ENCODE data around the gene SEMA3F.

Gene SEMA3F

DNA sequence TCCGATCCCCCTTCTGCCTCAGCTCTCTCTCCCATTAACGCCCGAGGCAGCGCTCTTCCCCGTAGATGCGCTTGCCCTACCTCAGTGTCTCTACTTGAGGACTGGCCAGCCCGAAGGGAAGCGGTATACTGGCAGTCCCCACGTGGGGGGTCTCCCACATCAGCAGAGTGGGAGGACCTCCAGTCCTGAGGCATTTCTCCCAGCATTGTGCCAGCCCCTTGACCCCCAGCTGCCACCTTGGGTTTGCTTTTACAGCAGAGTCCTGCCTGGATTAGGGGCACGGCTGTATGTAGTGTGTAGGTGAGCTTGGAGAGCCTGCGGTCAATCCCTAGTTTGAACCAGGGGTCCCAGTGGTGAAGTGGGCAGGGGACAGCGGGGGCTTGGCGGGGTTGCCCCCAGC, 767 bp downstream of the SEMA3F start:
- no peak for DNase-seq (ENCODE audit: low read depth, low spot score)

DNA sequence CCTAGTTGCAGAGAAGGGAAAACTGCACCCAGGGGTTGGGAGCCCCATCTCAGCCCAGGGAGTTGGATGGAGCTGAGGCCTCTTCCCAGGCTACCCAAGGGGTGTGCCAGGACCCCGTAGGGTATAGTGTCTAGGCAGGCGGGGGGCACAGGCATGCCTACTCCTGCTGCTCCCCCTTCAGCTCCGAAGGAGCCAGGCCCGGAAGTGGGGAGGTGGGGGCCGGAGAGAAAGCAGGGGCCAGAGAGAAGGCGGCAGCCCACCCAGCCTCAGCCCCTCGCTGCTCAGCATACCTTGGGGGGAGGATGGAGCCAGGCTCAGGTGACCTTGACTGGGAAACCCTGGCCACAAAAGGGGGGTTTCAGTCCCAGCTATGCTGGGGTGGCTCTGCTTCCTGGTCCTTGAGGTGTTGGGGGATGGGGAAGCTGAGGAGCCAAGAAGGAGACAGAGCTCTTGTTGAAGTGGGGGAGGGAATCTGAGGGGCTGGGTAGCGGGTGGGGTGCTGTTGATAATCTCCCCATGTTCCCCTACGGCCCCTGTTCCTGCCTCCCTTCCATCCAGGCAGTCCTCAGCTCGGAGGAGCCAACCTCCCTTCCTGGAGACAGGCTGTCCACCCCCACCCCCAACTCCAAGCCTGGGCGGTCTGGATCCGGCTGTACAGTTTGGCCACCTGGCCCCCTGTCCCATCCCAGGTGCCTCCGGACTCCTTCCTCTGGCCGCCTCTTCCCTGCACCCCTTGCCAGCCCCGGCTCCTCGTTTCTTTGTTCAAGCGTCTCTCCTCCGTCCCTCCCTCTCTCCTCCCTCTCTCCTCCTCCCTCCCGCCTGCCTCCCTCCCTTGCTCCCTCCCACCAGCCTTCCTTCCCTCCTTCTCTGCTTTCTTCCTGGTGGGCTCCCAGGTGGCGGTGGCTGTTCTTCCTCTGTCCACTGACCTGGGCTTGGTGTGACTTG, 1.7 kb downstream of the SEMA3F start:
- DNase-seq (ENCODE audit: low read depth, low spot score) = no peak

DNA sequence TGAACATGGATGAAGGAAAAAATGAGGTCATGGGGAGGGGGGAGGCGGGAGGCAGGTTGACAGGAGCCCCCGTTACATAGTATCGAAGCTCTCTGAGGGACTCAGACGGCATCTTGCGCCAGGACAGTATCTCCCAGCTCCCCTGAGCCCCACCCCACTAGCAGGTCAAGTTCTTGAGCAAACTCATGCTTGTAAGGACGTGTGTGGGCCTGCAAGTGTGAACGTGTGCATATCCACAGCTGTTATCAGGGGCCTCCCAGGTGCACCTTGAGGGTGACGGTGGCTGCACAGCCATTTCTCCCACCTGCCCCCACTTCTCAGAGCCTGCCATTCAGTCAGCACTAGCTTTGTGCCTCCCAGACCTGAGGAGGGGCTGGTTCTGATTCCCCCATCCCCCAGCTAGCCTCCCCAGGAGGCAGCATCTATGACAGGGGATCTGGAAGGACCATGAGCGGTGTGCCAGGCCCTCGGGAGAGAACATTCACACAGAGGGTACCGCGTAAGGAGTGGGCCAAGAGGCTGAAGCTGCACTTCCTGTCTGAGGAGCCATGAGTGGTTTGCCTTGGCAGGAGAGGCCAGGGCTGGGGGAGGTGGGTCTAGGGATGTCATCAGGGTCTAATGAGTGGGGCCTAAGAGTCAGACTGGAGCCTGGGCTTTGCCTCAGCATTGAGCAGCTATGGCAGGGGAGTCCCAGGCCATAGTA, 2.9 kb downstream of the SEMA3F start:
- no peak for DNase-seq (ENCODE audit: low read depth, low spot score)

DNA sequence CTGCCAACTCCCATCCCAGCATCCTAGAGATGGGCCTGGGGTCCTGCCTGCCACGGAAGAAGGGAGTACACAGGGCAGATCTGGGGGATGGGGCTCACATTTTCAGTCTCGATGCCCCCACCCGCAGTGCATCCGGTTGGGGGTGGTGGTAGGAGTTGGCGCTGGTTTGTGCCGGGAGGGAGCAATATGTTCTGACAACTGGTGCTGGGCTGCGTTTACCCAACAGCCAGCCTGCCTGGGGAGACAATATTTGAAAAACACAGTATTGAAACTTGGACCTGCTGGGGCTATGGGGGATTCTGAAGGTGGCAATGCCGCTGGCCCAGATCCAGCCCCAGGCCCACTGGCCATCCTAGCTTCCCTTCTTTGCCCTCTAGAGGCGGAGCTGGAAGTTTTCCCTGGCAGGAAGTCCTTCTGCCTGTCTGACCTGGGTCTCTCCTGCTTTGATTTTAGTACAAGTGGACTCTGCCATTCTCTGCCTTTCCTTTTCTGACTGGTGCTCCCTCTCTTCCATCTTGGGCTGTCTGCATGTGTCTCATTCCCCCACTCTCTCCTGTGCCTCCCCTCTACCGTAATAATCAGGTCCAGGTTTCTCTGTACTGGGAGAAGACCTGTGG, 3.5 kb downstream of the SEMA3F start:
- no peak for DNase-seq (ENCODE audit: low read depth, low spot score)

DNA sequence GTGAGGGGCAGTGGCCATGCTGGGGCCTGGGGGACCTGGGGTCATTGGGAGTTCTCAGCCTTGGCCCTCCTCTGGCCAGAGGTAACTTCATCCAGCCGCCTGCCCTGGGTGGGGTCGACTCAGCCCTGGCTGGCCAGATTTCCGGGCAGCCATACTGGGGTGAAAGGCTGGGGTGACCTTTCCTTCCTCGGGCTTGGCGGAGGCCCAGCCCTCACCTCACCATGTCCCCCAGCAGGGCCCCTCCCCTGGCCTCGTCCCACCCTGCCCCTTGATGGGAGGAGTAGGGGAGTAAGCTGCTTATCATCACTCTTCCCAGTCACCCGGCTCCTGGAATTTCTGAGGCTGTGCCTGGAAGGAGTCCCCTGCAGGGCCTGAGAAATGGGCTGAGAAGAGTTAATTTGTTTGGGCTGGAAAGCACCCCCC, 5.4 kb downstream of the SEMA3F start:
- DNase-seq (ENCODE audit: low read depth, low spot score) = no peak

DNA sequence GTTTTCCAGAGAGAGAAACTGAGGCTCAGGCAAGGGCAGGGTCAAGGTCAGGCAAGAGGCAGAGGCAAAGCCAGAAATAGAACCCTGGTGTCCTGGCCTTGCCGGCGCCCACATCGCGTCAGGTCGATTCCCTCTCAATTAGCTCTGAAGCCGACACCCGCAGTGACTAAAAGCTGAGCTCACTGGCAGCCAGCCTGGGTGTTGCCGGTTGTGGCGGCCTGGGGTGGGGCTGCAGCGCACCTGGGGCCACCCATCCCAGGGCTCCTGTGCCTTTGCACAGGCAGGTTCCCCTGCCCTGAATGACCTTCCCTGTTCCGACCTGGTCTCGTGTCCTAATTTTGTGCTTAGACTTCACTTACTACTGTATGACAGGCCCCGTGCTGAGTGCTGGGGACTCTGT, 6.2 kb downstream of the SEMA3F start:
- no peak for DNase-seq (ENCODE audit: low read depth, low spot score)

DNA sequence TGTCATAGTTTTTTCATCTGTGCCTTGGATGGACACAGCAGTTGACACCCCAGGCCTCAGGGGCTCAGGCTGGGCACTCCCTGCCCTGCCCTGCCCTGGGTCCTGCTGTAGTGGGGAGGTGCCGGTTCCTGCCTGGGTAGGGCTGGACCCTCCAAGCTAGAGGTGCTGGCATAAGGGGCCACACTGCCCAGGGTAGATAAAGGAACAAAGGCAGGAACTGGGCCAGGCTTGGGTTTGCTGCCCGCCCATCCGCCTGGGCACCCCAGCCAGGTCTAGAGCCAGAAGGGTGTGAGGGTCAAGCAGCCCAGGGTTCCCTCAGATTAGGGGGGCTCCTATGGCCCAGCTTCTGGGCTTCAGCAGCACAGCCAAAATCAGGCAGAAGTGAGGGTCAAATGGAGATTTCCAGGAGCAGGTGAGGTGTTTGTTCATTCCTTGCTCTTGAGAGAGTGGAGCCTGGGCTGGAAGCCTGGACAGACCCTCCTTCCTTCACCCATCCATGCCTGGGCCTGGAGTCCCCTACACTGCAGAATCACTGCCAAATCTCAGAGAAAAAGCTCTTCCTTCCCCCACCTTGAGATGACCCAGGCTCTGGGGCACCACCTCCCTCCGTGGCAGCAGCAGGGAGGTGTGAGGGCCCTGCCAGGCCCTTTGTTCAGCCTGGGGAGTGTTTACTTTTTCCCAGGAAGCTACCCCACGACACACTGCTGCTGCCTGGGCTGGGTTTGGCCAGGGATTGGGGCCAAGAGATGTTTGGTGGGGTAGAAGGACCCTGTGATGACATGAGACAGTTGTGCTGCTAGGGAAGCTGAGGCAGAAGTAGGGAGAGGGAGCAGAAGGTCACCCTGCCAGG, 7.1 kb downstream of the SEMA3F start:
- DNase-seq (ENCODE audit: low read depth, low spot score) = no peak

DNA sequence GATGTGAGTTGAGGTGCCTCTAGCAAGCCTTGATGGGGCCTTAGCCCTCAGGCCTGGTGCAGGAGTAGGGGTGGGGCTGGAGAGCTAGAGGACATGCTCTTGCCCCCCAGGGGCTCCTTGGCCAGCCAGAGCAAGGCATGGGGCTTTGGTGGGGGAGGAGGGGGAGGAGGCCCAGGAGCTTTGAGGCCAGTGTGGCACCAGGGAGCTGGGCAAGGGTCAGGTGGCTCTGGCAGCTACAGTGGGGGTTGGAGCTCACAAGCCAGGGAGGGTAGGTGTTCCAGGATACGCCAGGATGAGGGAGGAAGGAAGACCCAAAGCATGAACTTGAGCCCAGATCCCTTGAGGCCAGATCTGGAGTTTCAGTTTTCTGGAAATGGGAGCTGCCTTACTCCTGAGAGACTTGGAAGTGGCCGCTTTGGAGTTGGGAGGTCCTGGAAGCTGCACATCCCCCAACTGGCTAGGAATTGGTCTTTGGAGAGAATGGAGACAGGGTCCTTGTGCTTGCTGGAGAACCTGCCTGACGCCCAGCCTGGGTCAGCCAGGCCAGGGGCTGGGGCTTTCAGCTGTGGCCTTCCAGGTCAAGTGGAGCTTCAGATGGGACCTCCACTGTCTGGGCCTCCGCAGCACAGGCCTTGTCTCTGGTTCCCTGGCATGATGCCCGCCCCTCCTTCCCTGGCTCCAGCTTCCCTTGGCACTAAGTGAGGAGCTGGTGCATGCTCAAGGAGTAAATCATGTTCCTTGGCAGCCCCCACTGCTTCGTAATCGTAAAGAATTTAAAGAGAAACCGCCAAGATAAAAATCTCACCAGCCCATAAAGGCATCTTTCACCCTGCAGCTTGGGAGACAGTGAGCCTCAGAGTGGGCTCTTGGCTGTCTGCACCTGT, 8.7 kb downstream of the SEMA3F start:
- DNase-seq (ENCODE audit: low read depth, low spot score) = no peak

DNA sequence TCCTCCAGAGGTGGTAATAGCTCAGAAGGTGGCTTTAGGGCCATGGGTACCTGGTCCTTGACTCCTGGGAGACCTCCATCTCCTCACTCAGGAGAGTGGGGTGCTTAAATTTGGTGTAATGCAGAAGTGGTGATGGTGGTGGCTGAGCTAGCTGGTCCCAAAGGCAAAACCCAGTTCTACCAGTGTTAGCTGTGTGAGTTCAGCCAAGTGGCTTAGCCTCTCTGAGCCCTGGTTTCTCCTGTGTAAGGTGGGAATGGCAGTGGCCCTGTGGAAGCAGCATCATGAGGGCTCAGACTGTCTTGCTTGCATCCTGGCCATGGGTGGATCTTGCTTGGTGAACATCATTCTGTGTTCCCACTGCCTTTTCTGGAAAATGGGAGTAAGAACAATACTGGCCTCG, 9.4 kb downstream of the SEMA3F start:
- DNase-seq (ENCODE audit: low read depth, low spot score) = no peak

DNA sequence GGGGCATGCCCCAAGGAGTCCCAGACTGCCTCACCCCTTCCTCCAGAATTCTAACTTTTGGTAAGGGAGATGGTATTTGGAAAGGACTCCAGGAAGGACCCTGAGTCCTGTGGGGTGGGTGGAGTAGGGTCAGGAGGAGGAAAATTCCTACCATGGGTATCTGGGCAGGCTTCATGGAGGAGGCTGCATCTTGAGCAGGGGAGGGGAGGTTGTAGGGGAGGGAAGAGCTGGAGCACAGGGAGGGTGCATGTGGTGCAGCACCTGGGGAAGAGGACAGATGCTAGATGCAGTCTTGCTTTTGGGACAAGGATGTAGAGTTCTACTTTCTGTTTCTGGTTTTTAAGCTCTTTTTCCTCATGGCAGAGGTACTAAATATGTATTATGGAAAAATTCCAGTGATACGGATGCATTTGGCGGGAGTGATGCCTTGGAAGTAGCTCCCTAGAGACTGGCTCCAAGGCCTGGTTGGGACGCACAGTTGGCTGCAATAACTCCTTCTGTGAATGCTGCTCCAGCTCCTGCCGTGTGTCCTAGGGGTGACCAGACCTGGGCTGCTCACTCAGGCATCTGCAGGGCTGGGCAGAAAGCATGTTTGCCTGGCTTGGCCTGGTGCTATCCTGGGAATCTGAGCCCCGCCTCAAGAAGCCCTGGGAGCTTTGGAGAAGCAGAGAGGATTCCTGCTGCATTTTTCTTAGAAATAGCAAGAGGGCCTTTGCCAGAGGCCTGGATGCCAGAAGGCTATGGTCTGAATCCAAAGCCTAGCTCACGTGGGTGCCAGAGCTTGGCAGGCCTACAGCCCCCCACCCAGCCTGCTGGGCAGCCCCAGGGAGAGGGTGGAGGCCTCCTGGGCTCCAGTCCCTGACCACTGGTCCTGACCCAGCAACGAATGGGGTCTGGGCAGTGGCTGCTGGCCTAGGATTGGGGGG, 10.1 kb downstream of the SEMA3F start:
- DNase-seq (ENCODE audit: low read depth, low spot score) = no peak

DNA sequence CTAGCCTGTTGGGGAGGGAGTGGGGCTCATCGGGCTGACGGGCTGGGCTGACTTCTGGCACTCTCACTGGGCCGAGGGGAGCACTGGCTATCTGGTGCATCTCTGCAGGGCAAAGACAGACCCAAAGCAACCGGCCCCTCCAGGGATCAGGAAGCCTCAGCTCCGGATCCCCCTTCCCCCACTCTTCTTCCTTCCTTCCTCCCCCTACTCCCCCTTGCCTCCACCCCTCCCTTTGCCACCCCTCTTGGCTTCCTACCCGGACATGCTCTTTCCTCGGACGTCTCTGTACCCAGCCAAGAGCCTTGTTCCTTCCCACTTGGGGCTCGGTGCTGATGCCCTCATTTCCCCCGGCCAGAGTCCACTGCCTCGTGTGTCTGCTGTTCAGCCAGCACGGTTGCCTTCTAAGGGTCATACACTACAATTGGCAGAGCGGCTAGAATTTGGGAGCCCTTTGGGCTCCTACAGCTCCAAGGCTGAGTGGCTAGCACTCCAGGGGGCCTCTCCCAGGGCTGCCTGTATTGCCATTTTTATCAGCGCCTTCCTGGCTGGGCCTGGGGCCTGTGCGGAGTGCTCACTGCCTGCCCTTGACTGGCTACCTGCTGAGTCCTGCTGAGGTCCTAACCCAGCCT, 10.9 kb downstream of the SEMA3F start:
- no peak for DNase-seq (ENCODE audit: low read depth, low spot score)

DNA sequence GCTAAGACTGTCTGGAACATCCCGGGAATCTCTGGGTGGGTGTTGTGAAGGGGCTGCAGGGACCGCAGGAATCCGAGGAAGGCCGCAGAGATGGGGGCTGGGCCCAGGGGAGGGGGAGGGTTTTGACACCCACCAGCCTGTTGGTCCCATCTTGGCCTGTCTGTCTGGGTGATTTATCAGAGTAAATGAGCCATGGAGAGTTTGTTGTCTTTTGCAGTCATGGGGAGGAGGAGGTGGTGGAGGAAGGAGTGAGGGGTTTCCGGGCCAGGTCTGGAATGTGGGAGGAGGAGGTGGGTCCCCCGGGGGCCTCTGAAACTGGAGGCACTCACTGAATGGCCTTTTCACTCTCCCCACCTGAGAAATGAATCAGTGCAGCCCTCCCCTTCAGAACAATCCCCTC, 11.5 kb downstream of the SEMA3F start:
- no peak for DNase-seq (ENCODE audit: low read depth, low spot score)

DNA sequence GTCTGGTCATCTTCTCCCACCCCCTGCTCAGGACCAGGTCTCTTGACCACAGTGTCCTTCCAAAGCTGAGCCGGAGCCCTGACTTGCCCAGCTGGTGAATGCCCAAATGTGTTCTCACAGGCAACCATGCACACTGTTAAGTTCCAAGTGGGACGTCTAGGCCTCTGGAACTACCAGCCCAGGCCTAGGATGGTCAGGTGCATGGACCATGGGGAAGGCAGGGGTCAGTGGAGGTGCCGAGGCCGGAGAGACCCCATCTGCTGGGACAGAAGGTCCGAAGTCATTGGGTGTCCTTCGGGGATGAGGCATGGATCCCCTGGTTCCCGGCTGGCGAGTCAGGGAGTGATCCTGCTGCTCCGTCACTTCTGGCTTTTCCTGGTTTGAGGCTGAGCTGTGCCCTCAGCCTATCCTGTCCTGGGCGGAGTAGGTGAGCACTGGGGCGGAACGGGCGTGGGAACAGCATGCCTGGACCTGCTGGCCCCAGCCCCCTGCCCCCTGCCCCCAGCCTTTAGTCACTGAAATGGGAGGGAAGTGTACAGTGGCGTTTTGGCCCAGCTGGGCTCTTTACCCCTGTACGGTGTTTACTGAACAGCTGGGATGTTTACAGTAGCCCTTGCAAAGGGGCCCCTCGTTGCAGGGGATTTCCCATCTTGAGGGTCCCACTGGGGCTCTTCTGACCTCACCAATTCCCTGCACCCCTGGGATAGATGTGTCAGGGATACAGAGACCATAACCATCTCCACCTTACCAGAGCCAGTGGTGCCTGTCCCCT, 12.1 kb downstream of the SEMA3F start:
- DNase-seq (ENCODE audit: low read depth, low spot score) = no peak

DNA sequence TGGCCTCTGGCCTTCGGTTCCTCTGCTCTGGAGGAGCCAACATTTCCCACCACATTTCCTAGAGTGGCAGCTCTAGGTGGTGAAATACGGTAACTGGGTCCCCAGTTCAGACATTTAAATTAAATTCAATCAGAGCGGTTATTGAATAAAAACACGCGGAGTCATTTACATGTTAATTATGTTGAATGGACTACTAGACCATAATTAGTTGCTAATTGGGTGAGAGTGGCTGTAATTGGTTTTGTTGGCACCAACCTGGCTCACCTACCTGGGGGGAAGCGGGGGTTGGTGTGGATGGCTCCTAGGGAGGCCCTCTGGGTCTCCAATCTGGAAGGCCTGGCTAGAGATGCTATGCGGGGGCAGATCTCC, 12.7 kb downstream of the SEMA3F start:
- DNase-seq (ENCODE audit: low read depth, low spot score) = no peak

DNA sequence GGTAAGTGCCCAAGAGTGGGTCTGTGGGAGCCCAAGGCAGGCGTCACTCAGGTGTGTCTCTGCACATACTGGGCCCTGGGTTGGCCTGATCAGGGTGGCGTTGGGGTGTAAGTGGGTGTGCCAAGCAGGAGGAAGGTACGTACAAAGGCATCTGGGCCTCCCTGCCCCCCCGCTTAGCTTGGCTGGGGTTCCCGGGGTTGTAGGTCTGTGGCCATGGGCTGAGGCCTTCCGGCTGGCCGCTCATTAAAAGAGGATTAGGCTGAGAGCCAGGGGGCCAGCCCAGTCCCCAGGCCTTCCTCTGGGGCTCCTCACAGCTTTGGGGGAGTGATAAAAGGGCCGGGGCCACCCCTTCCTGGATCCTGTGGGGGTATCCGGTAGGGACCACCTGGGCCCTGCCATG, 13.3 kb downstream of the SEMA3F start:
- DNase-seq (ENCODE audit: low read depth, low spot score) = no peak

DNA sequence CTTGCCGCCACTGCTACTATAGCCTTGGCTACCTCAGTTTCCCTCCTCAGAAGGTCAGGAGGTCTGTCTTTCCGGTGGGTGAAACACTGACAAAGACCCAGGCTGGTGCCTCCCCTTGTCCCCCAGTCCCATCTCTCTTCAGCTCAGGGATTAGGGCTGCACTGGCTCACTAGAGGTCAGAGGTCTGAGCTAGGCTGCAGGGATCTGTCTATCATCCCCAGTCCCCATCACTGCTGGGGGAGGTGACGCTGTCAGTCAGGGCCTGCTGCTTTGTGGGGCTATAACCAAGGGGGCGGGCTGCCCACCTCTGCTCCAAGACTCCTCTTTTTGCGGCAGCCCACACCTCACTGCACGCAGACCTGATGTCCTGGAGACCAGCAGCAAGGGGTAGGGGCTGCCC, 13.7 kb downstream of the SEMA3F start:
- DNase-seq (ENCODE audit: low read depth, low spot score) = no peak

DNA sequence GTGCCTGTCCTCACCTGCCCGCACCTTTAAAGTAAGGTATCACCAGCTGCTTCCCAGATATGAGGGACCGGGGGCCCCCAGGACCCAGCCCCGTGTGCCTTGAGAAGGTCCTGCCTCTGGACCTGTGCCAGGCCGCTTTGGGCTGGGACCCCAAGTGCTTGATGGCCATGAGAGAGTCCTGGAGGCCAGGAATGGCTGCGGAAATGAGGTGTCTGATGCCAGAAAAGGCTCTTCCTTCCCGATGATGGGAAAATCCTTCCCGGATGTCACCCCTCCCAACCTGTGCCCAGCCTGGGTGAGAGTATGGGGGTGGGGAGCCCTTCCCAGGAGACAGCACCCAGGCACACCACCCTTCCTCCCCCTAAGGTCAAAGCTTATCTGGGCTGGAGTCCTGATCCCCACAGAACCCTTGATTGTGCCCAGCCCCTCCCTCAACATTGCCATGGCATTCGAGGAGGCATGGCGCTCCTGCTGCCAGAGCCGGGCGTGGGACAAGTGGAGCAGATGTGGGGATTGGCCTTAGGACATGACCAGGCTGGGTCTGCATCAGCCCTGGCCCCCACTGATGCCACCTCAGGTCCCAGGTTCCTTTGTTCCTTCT, 14.2 kb downstream of the SEMA3F start:
- no peak for DNase-seq (ENCODE audit: low read depth, low spot score)

DNA sequence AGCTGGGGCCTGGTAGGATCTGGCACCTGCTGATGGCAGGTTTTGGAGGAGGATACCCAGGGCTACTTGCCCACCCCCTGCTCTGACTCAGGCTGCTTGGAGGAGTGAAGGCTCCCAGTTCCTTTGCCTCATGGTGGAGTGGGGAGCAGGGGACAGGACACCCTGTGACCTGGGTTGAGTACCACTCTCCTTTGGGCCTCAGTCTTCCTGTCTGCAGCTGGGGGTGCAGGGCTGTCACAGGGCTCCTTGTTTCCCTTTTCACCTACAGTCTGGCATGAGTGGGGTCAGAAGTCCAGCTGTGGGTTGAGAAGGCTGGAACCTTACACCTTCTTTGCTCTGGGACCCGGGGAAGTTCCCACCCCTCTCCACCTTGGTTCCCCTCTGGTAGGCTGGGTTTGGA, 14.7 kb downstream of the SEMA3F start:
- no peak for DNase-seq (ENCODE audit: low read depth, low spot score)
